ENCODE measurements around the gene UBR4. TPM values are rescaled to one million over a fixed set of nuclear protein-coding genes. Genes with fewer than 3 reads are reported as not detected.

Gene UBR4
- total RNA-seq, 1 donor: 149 TPM

DNA sequence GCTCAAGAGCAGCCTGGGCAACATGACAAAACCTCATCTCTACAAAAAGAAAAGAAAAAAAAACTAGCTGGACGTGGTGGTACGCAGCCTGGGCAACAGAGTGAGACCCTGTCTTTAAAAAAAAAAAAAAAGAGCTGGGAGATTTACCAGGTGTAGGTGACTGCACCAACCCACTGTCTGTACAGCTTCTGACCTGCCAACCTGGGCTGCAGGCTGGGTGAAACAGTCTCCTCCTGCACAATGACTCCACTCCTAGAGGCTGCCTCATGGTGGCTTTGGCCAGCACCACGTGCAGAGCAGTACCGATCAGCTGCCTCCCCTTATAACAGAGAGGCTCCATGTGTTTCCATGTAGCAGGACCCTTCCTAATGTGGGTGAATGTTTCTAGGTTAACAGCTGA, 45.2 kb upstream of the UBR4 start:
- TF ChIP-seq, protein P1, sequence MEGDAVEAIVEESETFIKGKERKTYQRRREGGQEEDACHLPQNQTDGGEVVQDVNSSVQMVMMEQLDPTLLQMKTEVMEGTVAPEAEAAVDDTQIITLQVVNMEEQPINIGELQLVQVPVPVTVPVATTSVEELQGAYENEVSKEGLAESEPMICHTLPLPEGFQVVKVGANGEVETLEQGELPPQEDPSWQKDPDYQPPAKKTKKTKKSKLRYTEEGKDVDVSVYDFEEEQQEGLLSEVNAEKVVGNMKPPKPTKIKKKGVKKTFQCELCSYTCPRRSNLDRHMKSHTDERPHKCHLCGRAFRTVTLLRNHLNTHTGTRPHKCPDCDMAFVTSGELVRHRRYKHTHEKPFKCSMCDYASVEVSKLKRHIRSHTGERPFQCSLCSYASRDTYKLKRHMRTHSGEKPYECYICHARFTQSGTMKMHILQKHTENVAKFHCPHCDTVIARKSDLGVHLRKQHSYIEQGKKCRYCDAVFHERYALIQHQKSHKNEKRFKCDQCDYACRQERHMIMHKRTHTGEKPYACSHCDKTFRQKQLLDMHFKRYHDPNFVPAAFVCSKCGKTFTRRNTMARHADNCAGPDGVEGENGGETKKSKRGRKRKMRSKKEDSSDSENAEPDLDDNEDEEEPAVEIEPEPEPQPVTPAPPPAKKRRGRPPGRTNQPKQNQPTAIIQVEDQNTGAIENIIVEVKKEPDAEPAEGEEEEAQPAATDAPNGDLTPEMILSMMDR (IDR thresholded peaks at IDR 0.05; ENCODE audit: extremely low read depth, low read depth, low read length): no peak
- Histone ChIP-seq H3K27ac (ENCODE audit: low read depth, low read length) (no peak overlapping the region), H3K27me3 (ENCODE audit: insufficient read depth, low read length) (no peaks in the 10 kb centered on the region), H3K79me2 (ENCODE audit: insufficient read depth, low read length) (peaks cover 64% of the 10 kb centered on the region), H3K4me3 (ENCODE audit: insufficient read depth, low read length) (no peak overlapping the region), H3K36me3 (ENCODE audit: insufficient read depth, low read length) (peaks cover 51% of the 10 kb centered on the region), H3K9me3 (ENCODE audit: low read depth, low read length) (no peaks in the 10 kb centered on the region), H3K4me2 (ENCODE audit: insufficient read depth, low read length) (no peak overlapping the region), H4K20me1 (ENCODE audit: insufficient read depth, low read length) (peaks cover 15% of the 10 kb centered on the region), H2AFZ (ENCODE audit: low read length) (no peak overlapping the region), H3K4me1 (ENCODE audit: insufficient read depth, low read length) (peaks cover 38% of the 10 kb centered on the region)
- DNase-seq (ENCODE audit: insufficient read length, low spot score, missing footprints): no peak

DNA sequence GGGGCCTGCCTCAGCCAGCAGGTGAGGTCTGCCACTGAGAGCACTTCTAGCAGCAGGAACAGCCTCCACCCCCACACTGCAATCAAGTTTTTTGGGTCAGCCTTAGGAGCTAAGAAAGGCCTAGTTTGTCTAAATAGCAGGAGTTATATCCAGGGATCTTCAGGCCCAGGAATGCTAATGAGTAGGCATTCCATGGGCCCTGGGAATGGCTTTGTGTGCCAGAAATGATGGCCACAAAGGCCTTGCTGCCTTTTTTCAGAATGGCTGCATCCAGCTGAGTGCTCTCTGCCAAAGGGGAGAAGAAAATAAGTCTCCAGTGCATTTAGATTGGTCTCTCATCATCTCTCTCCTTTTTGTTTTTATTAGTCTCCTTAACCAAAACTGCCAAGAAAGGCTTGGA, 44.4 kb upstream of the UBR4 start:
- TF ChIP-seq, protein P1 (IDR thresholded peaks at IDR 0.05; ENCODE audit: extremely low read depth, low read depth, low read length): no peak
- Histone ChIP-seq H3K27ac (ENCODE audit: low read depth, low read length) (no peak overlapping the region), H3K27me3 (ENCODE audit: insufficient read depth, low read length) (no peaks in the 10 kb centered on the region), H4K20me1 (ENCODE audit: insufficient read depth, low read length) (peaks cover 15% of the 10 kb centered on the region), H3K4me3 (ENCODE audit: insufficient read depth, low read length) (no peak overlapping the region), H3K9me3 (ENCODE audit: low read depth, low read length) (no peaks in the 10 kb centered on the region), H3K4me1 (ENCODE audit: insufficient read depth, low read length) (peaks cover 37% of the 10 kb centered on the region), H3K36me3 (ENCODE audit: insufficient read depth, low read length) (peaks cover 45% of the 10 kb centered on the region), H3K79me2 (ENCODE audit: insufficient read depth, low read length) (peaks cover 72% of the 10 kb centered on the region), H3K4me2 (ENCODE audit: insufficient read depth, low read length) (no peak overlapping the region), H2AFZ (ENCODE audit: low read length) (no peak overlapping the region)
- no peak for DNase-seq (ENCODE audit: insufficient read length, low spot score, missing footprints)

DNA sequence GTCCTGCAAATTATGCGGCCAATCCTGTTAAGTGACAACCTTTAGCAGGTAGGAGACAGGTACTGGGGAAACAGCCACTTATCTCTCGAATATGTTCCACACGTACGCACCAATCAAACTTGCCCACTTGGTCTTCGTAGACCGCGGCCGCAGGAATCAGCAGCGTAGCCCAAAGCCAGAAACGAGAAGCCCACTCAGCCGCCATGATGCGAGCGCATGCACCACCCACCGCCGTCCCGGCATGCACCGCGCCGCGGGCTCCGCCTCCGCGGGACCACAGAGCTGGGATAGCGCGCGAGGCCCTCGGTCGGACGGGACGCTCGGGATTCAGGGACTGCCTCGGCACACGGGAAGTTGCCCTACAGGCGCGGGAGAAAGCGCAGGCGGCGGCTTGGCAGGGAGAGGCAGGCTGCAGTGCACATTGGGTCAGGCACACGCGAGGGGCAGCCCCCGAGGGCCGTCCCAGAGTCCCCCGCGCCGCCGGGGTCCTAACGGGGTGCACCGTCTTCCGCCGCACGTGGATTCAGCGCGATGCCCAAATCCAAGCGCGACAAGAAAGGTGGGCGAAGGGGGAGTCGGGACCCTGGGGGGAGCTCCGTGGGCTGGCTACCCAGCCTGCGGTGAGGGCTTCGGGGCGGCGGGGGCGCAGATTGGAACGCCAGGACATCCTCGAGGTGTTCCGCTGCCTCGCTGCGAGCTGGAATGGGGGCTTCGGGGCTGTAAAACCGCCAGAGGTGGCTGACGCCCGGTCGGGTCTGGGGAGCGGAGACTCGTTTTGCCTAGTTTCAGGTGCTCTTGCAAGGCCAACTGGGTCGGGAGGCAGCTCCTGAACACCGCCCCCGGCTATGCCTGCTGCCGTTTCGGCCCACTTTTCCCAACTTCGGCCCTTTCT, 41.5 kb upstream of the UBR4 start, which contains the start of the genes EMC1 and MRTO4:
TSS of gene EMC1 (minus strand) at position 220 of the 892 bp plus-strand sequence. CDS start at position 205, 15 bp downstream.
TSS of gene MRTO4 (plus strand) at position 501 of the 892 bp plus-strand sequence. CDS start at position 532, 31 bp downstream.
- TF ChIP-seq, protein P1 (IDR thresholded peaks at IDR 0.05; ENCODE audit: extremely low read depth, low read depth, low read length): no peak
- H3K9me3 ChIP-seq (ENCODE audit: low read depth, low read length): no peaks in the 10 kb centered on the region

More for the DNA sequence above, 41.5 kb upstream of the UBR4 start, which contains the start of the genes EMC1 and MRTO4:
- H3K79me2 ChIP-seq (ENCODE audit: insufficient read depth, low read length): peaks cover 94% of the 10 kb centered on the region
- H3K4me3 ChIP-seq (ENCODE audit: insufficient read depth, low read length): peak within 1 kb of the TSS; percentile 99
- peaks cover 19% of the 10 kb centered on the region for H4K20me1 ChIP-seq (ENCODE audit: insufficient read depth, low read length)
- H2AFZ ChIP-seq (ENCODE audit: low read length): peak within 1 kb of the TSS; percentile 100
- peaks cover 24% of the 10 kb centered on the region for H3K4me1 ChIP-seq (ENCODE audit: insufficient read depth, low read length)
- H3K27me3 ChIP-seq (ENCODE audit: insufficient read depth, low read length): no peaks in the 10 kb centered on the region
- H3K4me2 ChIP-seq (ENCODE audit: insufficient read depth, low read length): peak within 1 kb of the TSS; percentile 99
- peaks cover 18% of the 10 kb centered on the region for H3K36me3 ChIP-seq (ENCODE audit: insufficient read depth, low read length)
- peak within 1 kb of the TSS; percentile 93 for H3K27ac ChIP-seq (ENCODE audit: low read depth, low read length)
- peak; percentile 97 for DNase-seq (ENCODE audit: insufficient read length, low spot score, missing footprints)

Measured in osteoblast (primary cell).